Cardiac fibroblast (primary cell): ENCODE measurements around the gene COG5.
"Not testable (repeated sequence)": the region's sequence is repeated elsewhere in the genome, so short reads cannot be mapped to it uniquely, and the experiment has no call there.

Experiments used
- DNase-seq, 2 donors: peaks; one replicate each; pipeline versions ENCODE4 v3.0.0 to v3.0.0-alpha.2; 2010; ENCODE audit warnings: low read depth in 2 of 2
- H3K4me3 ChIP-seq, 2 donors: replicated peaks in 1 of 2; 1 replicate in 1 of 2; 2 replicates in 1 of 2; pipeline ENCODE4 v1.5.1; 2011; ENCODE audit warnings: low read depth in 2 of 2, low read length in 2 of 2, mild to moderate bottlenecking in 2 of 2, moderate library complexity in 1 of 2
- TF ChIP-seq, protein P1 (sequence below): IDR thresholded peaks from one replicate; pipeline ENCODE4 v1.5.1; 2011; ENCODE audit warnings: low read depth, mild to moderate bottlenecking, low read length, inconsistent platforms

COG5 gene

DNA sequence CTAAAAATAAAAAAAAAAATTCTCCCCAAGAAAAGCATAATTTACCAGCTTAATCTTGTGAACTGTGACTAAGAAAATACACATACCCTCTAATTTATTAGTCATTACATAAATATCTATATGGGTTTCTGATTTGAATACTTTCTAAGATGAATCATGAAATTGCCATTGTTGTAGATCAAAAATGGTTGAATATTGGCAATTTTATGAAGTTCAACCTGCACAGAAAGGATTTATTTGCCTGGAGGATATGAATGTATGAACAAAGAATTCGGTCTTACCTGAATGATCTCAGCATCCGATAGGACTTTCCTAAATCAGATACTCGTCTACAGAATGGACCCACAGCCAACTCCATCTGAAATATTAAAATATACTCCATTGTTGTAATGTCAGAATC lies 333.4 kb downstream of the COG5 start:
- DNase-seq, result peak in 1 of 2 donors; percentile 47
- TF ChIP-seq, protein P1, sequence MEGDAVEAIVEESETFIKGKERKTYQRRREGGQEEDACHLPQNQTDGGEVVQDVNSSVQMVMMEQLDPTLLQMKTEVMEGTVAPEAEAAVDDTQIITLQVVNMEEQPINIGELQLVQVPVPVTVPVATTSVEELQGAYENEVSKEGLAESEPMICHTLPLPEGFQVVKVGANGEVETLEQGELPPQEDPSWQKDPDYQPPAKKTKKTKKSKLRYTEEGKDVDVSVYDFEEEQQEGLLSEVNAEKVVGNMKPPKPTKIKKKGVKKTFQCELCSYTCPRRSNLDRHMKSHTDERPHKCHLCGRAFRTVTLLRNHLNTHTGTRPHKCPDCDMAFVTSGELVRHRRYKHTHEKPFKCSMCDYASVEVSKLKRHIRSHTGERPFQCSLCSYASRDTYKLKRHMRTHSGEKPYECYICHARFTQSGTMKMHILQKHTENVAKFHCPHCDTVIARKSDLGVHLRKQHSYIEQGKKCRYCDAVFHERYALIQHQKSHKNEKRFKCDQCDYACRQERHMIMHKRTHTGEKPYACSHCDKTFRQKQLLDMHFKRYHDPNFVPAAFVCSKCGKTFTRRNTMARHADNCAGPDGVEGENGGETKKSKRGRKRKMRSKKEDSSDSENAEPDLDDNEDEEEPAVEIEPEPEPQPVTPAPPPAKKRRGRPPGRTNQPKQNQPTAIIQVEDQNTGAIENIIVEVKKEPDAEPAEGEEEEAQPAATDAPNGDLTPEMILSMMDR, result no peak
- H3K4me3 ChIP-seq, result no peak overlapping the region

DNA sequence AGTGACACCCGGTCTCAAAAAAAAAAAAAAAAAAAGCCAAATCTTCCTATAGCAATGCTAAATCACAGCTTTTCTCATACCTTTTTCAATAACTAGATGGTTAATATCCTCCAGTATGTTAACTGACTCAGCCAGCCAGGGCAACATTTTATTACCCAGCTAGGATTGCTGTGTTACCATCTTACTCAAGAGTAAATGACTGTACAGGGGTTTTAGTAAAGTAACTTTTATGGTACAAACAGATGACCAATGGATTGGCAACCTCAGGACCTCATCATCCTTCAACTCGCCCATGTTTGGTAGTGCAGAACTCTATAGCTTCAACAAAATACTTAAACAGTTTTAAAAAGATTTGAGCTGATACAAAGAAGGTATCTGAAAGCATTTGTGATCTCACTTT lies 335.4 kb downstream of the COG5 start:
- DNase-seq, result peak in 1 of 2 donors; percentile 16
- H3K4me3 ChIP-seq, result no peak overlapping the region
- TF ChIP-seq, protein P1, result no peak

DNA sequence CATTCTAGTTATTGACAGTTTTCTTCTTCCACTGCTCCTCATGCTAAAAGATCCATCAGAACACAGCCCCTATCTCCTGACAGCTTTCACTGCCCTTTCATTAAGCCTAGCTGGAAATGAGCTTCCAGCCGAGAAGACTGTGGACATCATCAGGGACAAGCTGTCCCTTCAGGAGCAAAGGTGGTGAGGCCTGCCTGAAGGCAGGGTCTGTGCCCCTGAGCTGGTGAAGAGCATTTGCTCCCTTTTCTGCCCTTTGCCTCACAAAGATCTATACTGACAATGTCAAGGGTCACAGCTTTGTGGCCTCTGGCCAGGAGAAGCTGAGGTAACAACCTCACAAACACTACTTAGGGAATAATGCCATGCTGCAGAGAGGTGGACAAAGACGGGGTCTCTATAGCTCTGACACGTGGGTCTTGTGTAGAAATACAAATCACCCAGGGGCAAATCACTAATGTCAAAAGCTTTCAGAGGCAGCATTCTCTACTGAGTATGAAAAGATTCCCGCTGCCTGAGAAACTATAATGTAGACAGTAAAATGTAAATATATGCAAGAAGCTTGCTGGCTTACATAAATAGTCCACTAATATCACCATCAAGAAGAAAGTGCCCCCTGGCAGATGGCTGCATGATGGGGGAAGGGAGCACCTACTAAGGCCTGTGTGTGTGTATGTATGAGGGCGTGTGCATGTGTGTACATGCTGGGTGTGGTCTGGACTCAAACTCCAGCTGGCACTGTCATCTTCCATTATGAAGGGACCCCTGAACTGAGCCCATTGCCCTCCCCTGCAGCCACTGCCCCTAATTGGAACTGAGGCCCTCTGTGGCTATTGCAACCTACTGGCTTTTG lies 339.1 kb downstream of the COG5 start:
- no peak for DNase-seq
- no peak overlapping the region for H3K4me3 ChIP-seq
- TF ChIP-seq, protein P1, result no peak

DNA sequence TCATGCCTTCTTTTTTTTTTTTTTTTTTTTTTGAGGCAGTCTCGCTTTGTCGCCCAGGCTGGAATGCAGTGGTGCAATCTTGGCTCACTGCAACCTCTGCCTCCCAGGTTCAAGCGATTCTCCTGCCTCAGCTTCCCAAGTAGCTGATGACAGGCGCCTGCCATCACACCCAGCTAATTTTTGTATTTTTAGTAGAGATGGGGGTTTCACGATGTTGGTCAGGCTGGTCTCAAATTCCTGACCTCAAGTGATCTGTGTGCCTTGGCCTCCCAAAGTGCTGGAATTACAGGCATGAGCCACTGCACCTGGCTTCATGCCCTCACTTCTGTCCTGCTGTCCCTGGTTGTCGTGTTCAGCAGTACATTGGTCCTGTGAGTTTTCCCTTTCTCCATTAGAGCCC lies 342.9 kb downstream of the COG5 start:
- not testable (repeated sequence) for DNase-seq, H3K4me3 ChIP-seq

GRCh38 chr7:107220356-107220755 lies 343.4 kb downstream of the COG5 start:
- TF ChIP-seq, protein P1, result no peak
- DNase-seq, result peak in 1 of 2 donors; percentile 27
- no peak overlapping the region for H3K4me3 ChIP-seq

GRCh38 chr7:107219563-107220244 lies 344.0 kb downstream of the COG5 start:
- no peak overlapping the region for H3K4me3 ChIP-seq
- TF ChIP-seq, protein P1, result no peak
- DNase-seq, result no peak

DNA sequence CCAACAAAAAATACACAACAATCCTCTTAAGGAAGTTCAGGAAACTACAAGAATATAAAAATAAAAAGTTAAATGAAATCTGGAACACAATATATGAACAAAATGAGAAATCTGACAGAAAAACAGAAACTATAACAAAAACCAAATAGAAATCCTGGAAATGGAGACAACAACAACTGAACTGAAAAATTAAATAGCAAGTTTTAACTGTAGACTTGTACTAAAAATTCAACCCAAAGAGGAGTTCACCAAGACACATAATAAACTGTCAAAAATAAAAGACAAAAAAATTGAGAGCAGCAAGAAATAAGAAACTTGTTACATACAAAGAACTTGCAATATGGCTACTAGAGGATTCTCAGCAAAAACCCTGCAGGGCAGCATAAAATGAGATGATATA lies 349.8 kb downstream of the COG5 start:
- no peak for DNase-seq
- TF ChIP-seq, protein P1, result no peak
- H3K4me3 ChIP-seq, result no peak overlapping the region
